ENCODE data around the gene N4BP2L2. TPM values are rescaled to one million over a fixed set of nuclear protein-coding genes. Genes with fewer than 3 reads are reported as not detected.

Gene N4BP2L2
- total and polyA plus RNA-seq, 8 donors = 121 to 301 (median 236) TPM

- Histone ChIP-seq H3K36me3 (peaks cover 0 to 29% of the 10 kb centered on the region in 2 donors), H3K27me3 (no peaks in the 10 kb centered on the region), H3K9me3 (no peaks in the 10 kb centered on the region), H3K4me1 (peaks cover 6 to 44% of the 10 kb centered on the region in 2 donors), H3K27ac (no peak overlapping the region), H3K4me3 (no peak overlapping the region)
- DNase-seq (no peak), ATAC-seq (no peak)
- intact Hi-C loops (cut with DNase I) = no loop called here
- TF ChIP-seq, protein P1, sequence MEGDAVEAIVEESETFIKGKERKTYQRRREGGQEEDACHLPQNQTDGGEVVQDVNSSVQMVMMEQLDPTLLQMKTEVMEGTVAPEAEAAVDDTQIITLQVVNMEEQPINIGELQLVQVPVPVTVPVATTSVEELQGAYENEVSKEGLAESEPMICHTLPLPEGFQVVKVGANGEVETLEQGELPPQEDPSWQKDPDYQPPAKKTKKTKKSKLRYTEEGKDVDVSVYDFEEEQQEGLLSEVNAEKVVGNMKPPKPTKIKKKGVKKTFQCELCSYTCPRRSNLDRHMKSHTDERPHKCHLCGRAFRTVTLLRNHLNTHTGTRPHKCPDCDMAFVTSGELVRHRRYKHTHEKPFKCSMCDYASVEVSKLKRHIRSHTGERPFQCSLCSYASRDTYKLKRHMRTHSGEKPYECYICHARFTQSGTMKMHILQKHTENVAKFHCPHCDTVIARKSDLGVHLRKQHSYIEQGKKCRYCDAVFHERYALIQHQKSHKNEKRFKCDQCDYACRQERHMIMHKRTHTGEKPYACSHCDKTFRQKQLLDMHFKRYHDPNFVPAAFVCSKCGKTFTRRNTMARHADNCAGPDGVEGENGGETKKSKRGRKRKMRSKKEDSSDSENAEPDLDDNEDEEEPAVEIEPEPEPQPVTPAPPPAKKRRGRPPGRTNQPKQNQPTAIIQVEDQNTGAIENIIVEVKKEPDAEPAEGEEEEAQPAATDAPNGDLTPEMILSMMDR (IDR thresholded peaks at IDR 0.05) = no peak
Observed at GRCh38 chr13:32527151-32527550, 11.4 kb downstream of the N4BP2L2 start.

DNA sequence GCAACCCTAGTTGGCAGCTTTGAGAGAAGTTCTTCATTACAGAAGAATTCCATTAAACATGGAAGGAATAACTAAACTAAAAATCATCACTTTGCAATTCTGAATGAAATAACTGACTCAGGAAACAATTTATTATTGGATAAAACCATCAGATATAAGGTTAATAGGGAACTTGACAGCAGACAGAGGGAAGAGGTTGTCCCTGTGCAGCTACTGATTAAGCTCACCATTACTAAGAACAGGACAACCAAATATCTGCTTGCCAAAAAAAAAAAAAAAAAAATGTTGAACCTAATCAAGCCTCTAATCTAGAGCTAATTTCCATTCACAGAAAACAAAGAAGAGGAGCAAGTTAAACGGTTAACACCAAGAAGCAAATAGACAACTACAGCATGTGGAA, 12.8 kb downstream of the N4BP2L2 start:
- no peak for ATAC-seq
- TF ChIP-seq, protein P1 (IDR thresholded peaks at IDR 0.05) = no peak
- Histone ChIP-seq H3K36me3 (peaks cover 0 to 42% of the 10 kb centered on the region in 2 donors), H3K9me3 (no peaks in the 10 kb centered on the region), H3K4me3 (no peak overlapping the region), H3K27ac (no peak overlapping the region), H3K4me1 (peaks cover 6 to 30% of the 10 kb centered on the region in 2 donors), H3K27me3 (no peaks in the 10 kb centered on the region)
- DNase-seq = no peak
- intact Hi-C loops (cut with DNase I) = no loop called here

DNA sequence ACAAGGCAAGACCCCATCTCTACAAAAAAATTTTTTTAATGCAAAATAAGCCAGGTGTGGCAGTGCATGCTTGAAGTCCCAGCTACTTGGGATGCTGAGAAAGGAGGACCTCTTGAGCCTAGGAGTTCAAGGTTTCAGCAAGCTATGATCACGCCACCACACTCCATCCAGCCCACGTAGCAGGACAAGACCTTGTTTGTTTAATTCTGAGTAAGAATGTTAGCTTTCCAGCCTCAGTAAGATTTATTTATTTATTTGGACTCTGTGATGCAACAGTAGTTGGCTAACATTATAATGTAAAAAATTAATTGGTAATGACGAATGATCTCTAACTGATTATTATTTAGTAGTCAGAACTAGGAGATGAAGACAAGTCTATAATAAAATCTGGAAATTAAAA, 23.3 kb downstream of the N4BP2L2 start:
- H3K36me3 ChIP-seq = peaks cover 0 to 75% of the 10 kb centered on the region in 2 donors
- no peaks in the 10 kb centered on the region for H3K4me1 ChIP-seq
- no peak overlapping the region for H3K4me3 ChIP-seq
- TF ChIP-seq, protein P1 (IDR thresholded peaks at IDR 0.05) = no peak
- H3K27me3 ChIP-seq = no peaks in the 10 kb centered on the region
- no peak for ATAC-seq
- no peaks in the 10 kb centered on the region for H3K9me3 ChIP-seq
- H3K27ac ChIP-seq = no peak overlapping the region
- intact Hi-C loops (cut with DNase I) = no loop called here
- DNase-seq = no peak

DNA sequence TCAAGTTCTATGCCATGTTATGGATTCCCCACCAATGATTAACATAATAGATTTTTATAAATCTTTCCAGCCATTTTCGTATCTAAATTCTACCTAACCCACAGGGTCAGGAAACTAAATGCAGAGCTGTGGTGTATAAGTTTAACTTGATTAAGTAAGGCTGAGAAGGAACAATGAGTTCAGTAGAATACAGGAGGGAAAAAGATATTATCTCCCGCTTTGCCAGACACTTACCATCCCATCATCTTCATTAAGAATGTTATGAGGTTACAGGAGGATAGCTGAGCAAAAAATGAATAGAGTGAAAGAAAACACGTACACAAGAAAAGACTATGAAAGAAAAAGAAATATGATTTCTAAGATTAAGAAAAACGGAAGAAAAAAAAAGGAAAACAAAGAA, 27.1 kb downstream of the N4BP2L2 start:
- intact Hi-C loops (cut with DNase I) = no loop called here
- DNase-seq (no peak), ATAC-seq (no peak)
- Histone ChIP-seq H3K27me3 (no peaks in the 10 kb centered on the region), H3K4me1 (no peaks in the 10 kb centered on the region), H3K9me3 (no peaks in the 10 kb centered on the region), H3K36me3 (peaks cover 0 to 60% of the 10 kb centered on the region in 2 donors), H3K4me3 (no peak overlapping the region), H3K27ac (no peak overlapping the region)
- TF ChIP-seq, protein P1 (IDR thresholded peaks at IDR 0.05) = no peak

DNA sequence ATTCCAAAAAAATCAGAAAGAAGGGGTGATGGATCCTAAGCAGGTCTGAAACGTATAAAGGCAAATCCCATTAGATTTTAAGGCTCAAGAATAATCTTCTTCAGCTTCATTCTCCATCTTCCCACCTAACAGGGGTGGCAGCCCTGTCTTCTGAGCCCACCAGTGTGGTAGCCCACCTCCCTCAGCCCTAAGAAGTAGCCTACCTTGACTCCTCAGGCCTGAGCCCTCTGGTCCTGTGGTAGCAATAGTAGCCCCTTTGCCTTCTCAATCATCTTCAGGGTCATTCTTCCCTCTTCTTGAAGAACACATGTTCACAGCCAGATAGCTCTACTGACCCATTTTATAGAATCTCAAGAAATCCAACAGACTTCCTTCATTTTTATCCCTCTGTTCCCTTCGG, 33.7 kb downstream of the N4BP2L2 start:
- Histone ChIP-seq H3K27me3 (no peaks in the 10 kb centered on the region), H3K4me3 (no peak overlapping the region), H3K36me3 (peaks cover 0 to 34% of the 10 kb centered on the region in 2 donors), H3K9me3 (no peaks in the 10 kb centered on the region), H3K27ac (no peak overlapping the region), H3K4me1 (no peaks in the 10 kb centered on the region)
- ATAC-seq (no peak), DNase-seq (no peak)
- TF ChIP-seq, protein P1 (IDR thresholded peaks at IDR 0.05) = no peak
- intact Hi-C loops (cut with DNase I) = no loop called here
